Thymus (tissue), 11 donors: Measurements from ENCODE around the gene KCNQ1. TPM values are rescaled to one million over a fixed set of nuclear protein-coding genes. Genes with fewer than 3 reads are reported as not detected.

Experiments used
- DNase-seq, 9 donors: peaks; one replicate each; pipeline ENCODE4 v3.0.0-alpha.2; 2013; ENCODE audit warnings: low spot score in 9 of 9, low read depth in 6 of 9, missing footprints in 1 of 9
- H3K27ac ChIP-seq, 2 donors: one replicate each; pipeline ENCODE4 v1.5.1; 2013; ENCODE audit warnings: control low read depth in 1 of 2, low read depth in 1 of 2, low read length in 1 of 2, mild to moderate bottlenecking in 1 of 2, moderate library complexity in 1 of 2
- H3K27me3 ChIP-seq, 2 donors: one replicate each; pipeline ENCODE4 v1.5.1; 2013; ENCODE audit warnings: low read length in 1 of 2; ENCODE audit not compliant: control insufficient read depth in 2 of 2, insufficient read depth in 1 of 2
- H3K36me3 ChIP-seq, 2 donors: one replicate each; pipeline ENCODE4 v1.5.1; 2013; ENCODE audit warnings: low read length in 1 of 2, mild to moderate bottlenecking in 1 of 2, moderate library complexity in 1 of 2; ENCODE audit not compliant: control insufficient read depth in 2 of 2, insufficient read depth in 2 of 2
- H3K4me1 ChIP-seq, 2 donors: one replicate each; pipeline ENCODE4 v1.5.1; 2013; ENCODE audit warnings: low read length in 2 of 2; ENCODE audit not compliant: control insufficient read depth in 2 of 2, insufficient read depth in 2 of 2
- H3K4me3 ChIP-seq, 2 donors: one replicate each; pipeline ENCODE4 v1.5.1; 2013; ENCODE audit warnings: low read length in 2 of 2, control low read depth in 1 of 2, mild to moderate bottlenecking in 1 of 2
- H3K9me3 ChIP-seq, 2 donors: one replicate each; pipeline ENCODE4 v1.5.1; 2013; ENCODE audit warnings: low read length in 1 of 2, mild to moderate bottlenecking in 1 of 2; ENCODE audit not compliant: control insufficient read depth in 2 of 2, insufficient read depth in 1 of 2
- WGBS: extraction: QIAGEN DNeasy Blood & Tissue Kit; methylation state at CpG from one replicate; pipeline ENCODE4 v1.1.7; 2013; 5-methylcytosine and 5-hydroxymethylcytosine counted together
- polyA plus RNA-seq: library from polyadenylated mRNA; stranded (reverse); fragments of 200-250 nt; gene quantifications from one replicate; pipeline ENCODE4 v1.2.3, GENCODE V29; 2013
- total RNA-seq: library from RNA; stranded (reverse); fragments of 120-200 nt; gene quantifications from one replicate; pipeline ENCODE4 v1.2.4, GENCODE V29; 2013
- donor health status: healthy.

KCNQ1 gene
- total and polyA plus RNA-seq, 2 donors: 0.94 to 3.7 TPM

DNA sequence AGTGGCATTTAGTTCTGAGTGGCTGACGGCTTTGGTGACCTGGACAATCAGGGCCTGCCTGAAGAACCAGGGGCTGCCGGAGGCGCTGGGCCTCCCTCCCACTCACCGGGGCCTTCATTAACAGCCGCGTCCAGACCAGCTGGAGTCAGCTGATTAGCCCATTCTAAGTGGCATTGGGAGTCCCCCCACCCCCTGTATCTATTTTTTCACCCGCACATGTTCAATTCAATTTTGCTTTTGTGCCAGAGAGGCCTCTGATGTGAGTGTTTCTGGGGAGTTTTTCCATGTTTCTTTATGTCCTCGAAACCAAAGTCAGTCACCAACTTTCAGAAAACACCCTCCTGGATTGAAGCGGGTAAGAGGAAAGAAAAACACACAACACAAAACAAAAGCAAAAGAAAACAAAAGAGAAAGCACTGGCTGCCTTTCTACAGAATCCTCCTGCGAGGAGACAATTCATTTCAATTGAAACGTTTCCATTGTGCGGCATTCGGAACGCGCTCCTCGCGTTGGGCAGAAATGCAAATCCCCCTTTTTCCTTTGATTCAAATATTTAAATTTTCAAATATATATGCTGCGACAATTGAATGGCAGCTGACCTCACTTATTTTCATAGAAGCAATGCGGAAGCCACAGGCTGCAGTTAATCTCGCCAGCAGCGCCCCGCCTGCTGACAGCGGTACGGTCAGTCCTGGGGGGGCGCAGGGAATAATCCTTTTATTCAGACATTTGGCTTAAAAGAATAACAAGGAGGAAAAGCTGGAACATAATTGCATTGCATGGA lies 423.1 kb downstream of the KCNQ1 start:
- WGBS: 58% methylated on average over 25 of the region's 25 CpGs
- Histone ChIP-seq H3K4me3 (no peak overlapping the region), H3K27me3 (peaks cover 60 to 95% of the 10 kb centered on the region in 2 donors), H3K36me3 (no peaks in the 10 kb centered on the region), H3K4me1 (peaks cover 0 to 5% of the 10 kb centered on the region in 2 donors), H3K9me3 (peaks cover 0 to 16% of the 10 kb centered on the region in 2 donors), H3K27ac (no peak overlapping the region)
- no peak for DNase-seq

DNA sequence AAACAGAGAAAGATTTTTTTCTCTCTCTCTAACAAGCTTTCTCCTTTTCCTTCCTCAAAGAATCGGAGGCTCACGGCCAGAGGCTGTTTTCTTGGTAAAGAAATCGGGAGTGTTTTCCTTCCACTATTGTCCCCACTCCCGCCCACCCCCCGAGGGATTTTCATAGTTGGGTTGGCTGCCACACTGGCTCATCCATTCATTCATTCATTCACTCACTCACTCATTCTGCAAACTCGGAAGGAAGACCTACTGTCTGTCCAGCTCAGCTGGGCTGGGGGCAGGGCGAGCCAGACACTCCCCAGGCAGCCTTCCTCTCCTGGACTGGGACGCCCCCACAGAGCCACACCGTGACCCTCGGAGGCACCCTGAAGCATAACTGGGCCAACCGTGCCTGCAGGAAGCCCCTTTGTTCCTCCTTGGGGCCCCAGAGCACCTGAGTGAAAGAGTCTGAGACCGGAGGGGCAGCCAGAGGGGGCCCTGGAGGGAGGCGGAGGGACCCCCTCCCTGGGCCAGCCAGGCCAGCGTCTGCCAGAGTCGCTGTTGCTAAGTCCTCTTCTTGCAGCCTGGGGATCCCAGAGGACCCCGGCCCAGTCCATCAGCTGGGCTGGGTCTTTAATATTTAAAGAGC lies 423.8 kb downstream of the KCNQ1 start:
- Histone ChIP-seq H3K9me3 (peaks cover 0 to 16% of the 10 kb centered on the region in 2 donors), H3K4me3 (no peak overlapping the region), H3K27me3 (peaks cover 53 to 88% of the 10 kb centered on the region in 2 donors), H3K36me3 (no peaks in the 10 kb centered on the region), H3K4me1 (peaks cover 0 to 5% of the 10 kb centered on the region in 2 donors), H3K27ac (no peak overlapping the region)
- 8% methylated on average over 16 of the region's 16 CpGs for WGBS
- no peak for DNase-seq

DNA sequence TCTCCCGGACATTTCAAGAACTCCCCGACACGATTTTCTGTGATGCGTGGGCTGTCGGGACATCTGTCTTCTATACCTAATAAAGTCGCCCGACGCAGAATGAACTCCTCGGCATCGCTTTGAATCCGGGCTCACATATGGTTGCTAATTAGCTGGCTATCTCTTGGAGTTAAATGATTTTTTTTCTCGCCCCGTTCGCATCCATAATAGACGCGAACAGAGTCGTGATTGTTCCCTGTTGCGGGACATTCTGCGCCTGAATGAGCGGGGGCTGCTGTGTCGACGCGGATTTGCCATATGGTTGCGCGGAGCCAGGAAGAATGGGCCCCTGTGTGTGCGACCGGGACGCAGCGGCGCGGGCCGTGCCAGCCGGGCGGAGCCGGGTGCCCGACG lies 424.3 kb downstream of the KCNQ1 start:
- Histone ChIP-seq H3K9me3 (peaks cover 0 to 15% of the 10 kb centered on the region in 2 donors), H3K4me3 (no peak overlapping the region), H3K36me3 (no peaks in the 10 kb centered on the region), H3K4me1 (peaks cover 0 to 5% of the 10 kb centered on the region in 2 donors), H3K27ac (no peak overlapping the region), H3K27me3 (peaks cover 51 to 83% of the 10 kb centered on the region in 2 donors)
- no peak for DNase-seq
- WGBS: 27% methylated on average over 37 of the region's 37 CpGs

DNA sequence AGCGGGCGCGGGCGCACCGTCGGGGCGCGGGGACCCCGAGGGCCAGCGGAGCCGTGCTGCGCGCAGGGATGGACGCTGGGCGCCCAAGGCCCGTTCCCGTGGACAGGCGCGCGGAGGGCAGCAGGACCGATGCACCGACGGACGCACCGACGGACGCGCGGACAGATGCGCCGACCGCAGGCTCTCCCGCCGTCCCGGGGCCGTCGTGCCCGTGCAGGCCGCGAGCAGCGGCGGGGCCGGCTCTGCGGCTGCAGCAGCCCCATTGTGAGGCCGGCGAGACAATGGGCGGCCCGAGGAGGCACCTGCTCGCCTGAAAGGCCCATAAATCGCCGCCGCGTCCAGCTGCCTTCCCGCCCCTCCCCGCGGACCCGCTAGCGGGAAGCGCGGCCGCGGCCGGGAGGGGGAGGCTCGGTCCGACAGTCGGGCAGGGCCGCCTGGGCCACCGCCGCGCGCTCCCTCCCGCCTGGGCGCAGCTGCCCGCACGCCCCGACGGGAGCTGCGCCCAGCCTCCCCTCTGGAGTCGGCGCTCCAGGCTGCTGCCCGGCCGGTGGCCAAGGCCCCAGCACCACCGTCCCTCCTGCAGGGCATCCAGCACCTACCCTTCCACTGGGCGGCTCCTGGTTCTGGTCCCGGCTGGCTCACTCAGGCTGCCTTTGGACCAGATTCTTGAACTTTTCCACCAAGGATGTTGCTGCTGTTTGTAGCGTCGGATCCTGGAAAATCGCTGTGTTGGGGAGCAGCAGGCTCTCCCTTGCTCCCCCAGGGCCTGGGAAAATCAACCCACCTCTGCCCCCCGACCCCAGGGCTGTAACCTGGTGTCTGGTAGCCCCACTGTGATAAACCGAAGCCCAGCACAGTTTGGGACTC lies 425.0 kb downstream of the KCNQ1 start:
- WGBS: 32% methylated on average over 90 of the region's 90 CpGs
- Histone ChIP-seq H3K27ac (no peak overlapping the region), H3K9me3 (peaks cover 0 to 16% of the 10 kb centered on the region in 2 donors), H3K36me3 (no peaks in the 10 kb centered on the region), H3K27me3 (peaks cover 48 to 76% of the 10 kb centered on the region in 2 donors), H3K4me1 (peaks cover 0 to 5% of the 10 kb centered on the region in 2 donors), H3K4me3 (no peak overlapping the region)
- no peak for DNase-seq

DNA sequence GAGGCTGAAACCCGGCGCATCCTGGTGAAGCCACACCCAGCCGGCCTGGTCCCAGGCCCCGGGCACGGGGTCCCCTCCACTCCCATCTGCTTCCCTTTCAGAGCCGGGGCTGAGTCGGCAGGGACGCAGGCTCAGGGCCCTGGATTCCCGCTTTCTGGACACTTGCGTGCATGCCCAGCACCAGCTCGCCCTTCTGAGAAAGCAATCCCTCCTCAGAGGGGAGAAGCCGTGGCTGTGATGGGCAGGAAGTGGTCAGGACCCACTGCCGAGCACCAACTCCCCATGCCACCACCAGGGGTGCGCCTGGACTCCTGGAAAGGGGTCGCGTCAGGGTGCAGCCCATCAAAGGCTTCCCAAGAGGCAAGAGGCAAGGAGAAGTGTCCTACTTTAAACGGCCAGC lies 425.7 kb downstream of the KCNQ1 start:
- H3K9me3 ChIP-seq: peaks cover 0 to 20% of the 10 kb centered on the region in 2 donors
- H3K4me3 ChIP-seq: no peak overlapping the region
- DNase-seq: no peak
- 75% methylated on average over 17 of the region's 17 CpGs for WGBS
- no peak overlapping the region for H3K27ac ChIP-seq
- H3K4me1 ChIP-seq: peaks cover 0 to 5% of the 10 kb centered on the region in 2 donors
- H3K27me3 ChIP-seq: peaks cover 46 to 71% of the 10 kb centered on the region in 2 donors
- H3K36me3 ChIP-seq: no peaks in the 10 kb centered on the region

DNA sequence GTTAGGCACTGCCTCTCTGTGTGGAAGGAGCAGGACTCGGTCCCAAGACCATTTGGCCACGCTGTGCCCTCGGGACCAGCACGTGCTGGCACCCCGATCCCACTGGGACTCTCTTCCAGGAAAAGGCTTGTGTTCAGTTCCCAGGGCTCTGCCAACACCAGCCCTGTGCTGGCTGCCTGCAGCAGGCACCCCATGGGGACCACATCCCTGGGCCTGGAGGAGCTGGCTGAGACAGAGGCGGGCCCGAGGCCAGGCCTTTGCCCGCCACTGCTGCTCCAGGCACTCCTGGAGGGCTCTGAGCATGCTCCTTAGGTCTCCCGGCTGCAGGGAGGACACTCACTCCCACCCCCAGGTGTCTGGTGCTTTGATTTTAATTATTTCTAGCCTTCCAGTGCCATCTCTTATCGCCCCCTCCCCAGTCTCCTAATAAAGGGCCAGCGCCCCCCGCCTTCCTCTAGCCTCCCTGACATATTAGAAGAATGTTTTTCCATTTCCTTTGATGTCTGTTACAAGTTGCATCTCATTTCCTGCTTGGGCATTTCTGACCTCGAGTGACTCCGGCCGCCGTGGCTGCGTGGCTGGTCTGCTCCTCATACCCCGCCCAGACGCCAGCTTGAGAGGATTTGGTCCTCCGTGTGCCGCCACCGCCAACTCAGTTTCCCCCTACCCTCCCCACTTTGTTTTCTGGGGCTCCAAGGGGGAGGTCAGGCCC lies 426.3 kb downstream of the KCNQ1 start:
- Histone ChIP-seq H3K36me3 (no peaks in the 10 kb centered on the region), H3K4me3 (no peak overlapping the region), H3K27ac (no peak overlapping the region), H3K4me1 (peaks cover 0 to 5% of the 10 kb centered on the region in 2 donors), H3K27me3 (peaks cover 42 to 65% of the 10 kb centered on the region in 2 donors), H3K9me3 (peaks cover 0 to 20% of the 10 kb centered on the region in 2 donors)
- no peak for DNase-seq
- WGBS: 74% methylated on average over 22 of the region's 22 CpGs

DNA sequence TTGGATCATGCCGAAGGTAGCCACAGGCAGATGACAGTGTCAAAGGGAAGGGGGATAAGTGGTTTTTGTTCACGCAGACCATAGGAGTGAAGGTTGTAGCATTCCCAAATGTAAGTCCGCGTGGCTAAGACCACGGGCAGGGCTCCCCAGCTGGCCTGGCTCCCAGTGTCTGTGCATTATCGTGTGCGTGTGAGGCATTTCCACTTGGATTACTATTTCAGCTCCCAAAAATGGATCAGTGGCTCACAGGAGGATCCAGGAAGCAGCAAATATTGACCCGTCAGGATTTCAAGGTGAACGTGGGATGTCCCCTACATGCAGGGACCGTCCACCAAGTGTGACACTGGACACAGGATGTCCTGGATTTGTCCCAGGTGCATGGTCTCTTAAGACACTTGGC lies 430.2 kb downstream of the KCNQ1 start:
- peaks cover 13 to 27% of the 10 kb centered on the region in 2 donors for H3K27me3 ChIP-seq
- H3K4me3 ChIP-seq: no peak overlapping the region
- no peak overlapping the region for H3K27ac ChIP-seq
- no peak for DNase-seq
- no peaks in the 10 kb centered on the region for H3K4me1 ChIP-seq
- no peaks in the 10 kb centered on the region for H3K36me3 ChIP-seq
- peaks cover 0 to 10% of the 10 kb centered on the region in 2 donors for H3K9me3 ChIP-seq
- WGBS: 98% methylated on average over 10 of the region's 10 CpGs

DNA sequence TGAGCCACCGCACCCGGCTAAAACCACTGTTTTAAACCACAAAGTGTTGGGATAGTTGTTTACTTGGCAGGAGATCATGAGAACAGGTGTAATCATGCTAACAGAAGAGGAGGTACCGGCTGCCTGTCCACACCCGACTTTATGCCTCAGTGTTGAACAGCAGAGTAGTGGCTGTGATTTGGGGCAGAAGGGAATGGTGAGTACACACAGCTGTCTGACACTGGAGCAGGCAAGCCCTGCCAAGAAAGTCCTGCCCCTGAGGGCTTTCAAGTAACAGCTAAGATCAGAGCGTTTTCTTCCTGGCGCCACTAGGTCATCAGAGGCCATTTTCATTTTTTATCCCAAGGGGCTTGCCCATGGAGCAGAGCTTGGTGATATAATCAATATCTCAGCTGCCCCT lies 432.7 kb downstream of the KCNQ1 start:
- Histone ChIP-seq H3K27ac (no peak overlapping the region), H3K4me1 (peaks cover 0 to 15% of the 10 kb centered on the region in 2 donors), H3K9me3 (peaks cover 0 to 10% of the 10 kb centered on the region in 2 donors), H3K27me3 (peaks cover 12 to 13% of the 10 kb centered on the region in 2 donors), H3K4me3 (no peak overlapping the region), H3K36me3 (no peaks in the 10 kb centered on the region)
- WGBS: 97% methylated on average over 6 of the region's 6 CpGs
- DNase-seq: no peak
